OCI-LY7 (cell line): ENCODE results near the gene SARS2. TPM values are rescaled to one million over a fixed set of nuclear protein-coding genes. Genes with fewer than 3 reads are reported as not detected.
A peak's percentile ranks its signal among the peaks of the same experiment; 100 is the strongest.

ENCODE experiments used
- BruUV-seq: library from RNA; stranded (reverse); fragments of 400-500 nt; replicated peaks from 2 replicates; lab custom pipeline; 2021; lab: Mats Ljungman, UMichigan
- CTCF ChIA-PET: fragments of 300-600 bp; sonication (Branson Sonifier 250); formaldehyde crosslinking; loops from one replicate; lab custom pipeline; 2022; ENCODE audit warnings: antibody characterized with exemption; ENCODE audit not compliant: unreplicated experiment; lab: Charles Lee
- POLR2A ChIA-PET: fragments of 300-600 bp; sonication (Branson Sonifier 250); formaldehyde crosslinking; loops from one replicate; lab custom pipeline; 2022; ENCODE audit warnings: antibody characterized with exemption; lab: Charles Lee
- DNase-seq: peaks from one replicate; pipeline ENCODE4 v3.0.0-alpha.2; 2015; ENCODE audit warnings: low spot score
- H2AFZ ChIP-seq: fragments of 200-600 bp; sonication (generic), shearing (Covaris generic); 2 replicates; pipeline ENCODE4 v1.6.1; 2014; ENCODE audit warnings: mild to moderate bottlenecking, antibody characterized with exemption, low read length, moderate library complexity
- H3K27ac ChIP-seq: fragments of 200-600 bp; sonication (generic); 2 replicates; pipeline ENCODE4 v1.5.1; 2014; ENCODE audit warnings: mixed run types, low read depth, mild to moderate bottlenecking, moderate library complexity, low read length, inconsistent platforms; ENCODE audit not compliant: poor library complexity, severe bottlenecking
- H3K36me3 ChIP-seq: fragments of 200-600 bp; sonication (generic); 2 replicates; pipeline ENCODE4 v1.6.1; 2014; ENCODE audit warnings: mild to moderate bottlenecking, antibody characterized with exemption, low read length, moderate library complexity, mixed read lengths; ENCODE audit not compliant: insufficient read depth
- H3K4me1 ChIP-seq: fragments of 200-600 bp; sonication (generic); 2 replicates; pipeline ENCODE4 v1.5.1; 2014; ENCODE audit warnings: mild to moderate bottlenecking, low read length; ENCODE audit not compliant: insufficient read depth, poor library complexity, severe bottlenecking
- H3K4me2 ChIP-seq: fragments of 200-600 bp; sonication (generic); 2 replicates; pipeline ENCODE4 v1.6.1; 2014; ENCODE audit warnings: mild to moderate bottlenecking, low read length
- H3K4me3 ChIP-seq: fragments of 200-600 bp; sonication (generic); 2 replicates; pipeline ENCODE4 v1.5.1; 2014; ENCODE audit warnings: mild to moderate bottlenecking, low read depth, low read length; ENCODE audit not compliant: poor library complexity, severe bottlenecking
- H3K79me2 ChIP-seq: fragments of 200-600 bp; sonication (generic); 2 replicates; pipeline ENCODE4 v1.6.1; 2016; ENCODE audit warnings: low read depth, mild to moderate bottlenecking, low read length, moderate library complexity, mixed read lengths; ENCODE audit not compliant: insufficient read depth
- H3K9me2 ChIP-seq: fragments of 200-600 bp; sonication (generic); 2 replicates; pipeline ENCODE4 v1.6.1; 2016; ENCODE audit warnings: mild to moderate bottlenecking, low read length, mixed read lengths; ENCODE audit not compliant: insufficient read depth
- H3K9me3 ChIP-seq: fragments of 200-600 bp; sonication (generic); 2 replicates; pipeline ENCODE4 v1.6.1; 2014; ENCODE audit warnings: mild to moderate bottlenecking, mixed run types, low read length, mixed read lengths
- H4K20me1 ChIP-seq: fragments of 200-600 bp; sonication (generic); 2 replicates; pipeline ENCODE4 v1.6.1; 2014; ENCODE audit warnings: mild to moderate bottlenecking, antibody characterized with exemption, low read length, moderate library complexity, mixed read lengths; ENCODE audit not compliant: insufficient read depth
- CTCF ChIP-seq: fragments of 200-600 bp; sonication (generic); conservative IDR thresholded peaks from 2 replicates; pipeline ENCODE4 v1.5.1; 2014; ENCODE audit warnings: mild to moderate bottlenecking, antibody characterized with exemption, low read length, moderate library complexity, mixed read lengths
- EZH2phosphoT487 ChIP-seq: fragments of 200-600 bp; sonication (generic); IDR thresholded peaks from 2 replicates; pipeline ENCODE4 v1.6.1; 2018; ENCODE audit warnings: low read depth, borderline replicate concordance, mild to moderate bottlenecking, mixed run types, antibody characterized with exemption, low read length, moderate library complexity, mixed read lengths
- intact Hi-C: fragments of 100-400 bp; cut with micrococcal nuclease; formaldehyde crosslinking; loops from one replicate; pipeline ENCODE4 v1.10.0; 2022; ENCODE audit not compliant: unreplicated experiment
- total RNA-seq, 2 experiments: library from RNA; depleted of rRNA in 1 of 2; stranded (reverse); fragments of >200 nt in 1 of 2; shearing (Covaris generic) in 1 of 2; gene quantifications; 2 replicates each; pipeline ENCODE4 v1.2.3, GENCODE V29; 2014 to 2022

Gene SARS2
- total RNA-seq, 2 experiments from 2014 or later = 37.7 to 52.8 TPM

GRCh38 chr19:38880882-38881609 lies 49.5 kb downstream of the SARS2 start:
- no peak for DNase-seq
- Histone ChIP-seq H2AFZ (no peak overlapping the region), H3K27ac (no peak overlapping the region), H3K4me2 (no peak overlapping the region), H4K20me1 (no peaks in the 10 kb centered on the region), H3K4me1 (peaks cover 26% of the 10 kb centered on the region), H3K9me2 (no peaks in the 10 kb centered on the region), H3K36me3 (no peaks in the 10 kb centered on the region), H3K9me3 (no peaks in the 10 kb centered on the region), H3K4me3 (no peak overlapping the region), H3K79me2 (no peaks in the 10 kb centered on the region)
- no peak for TF ChIP-seq CTCF
- TF ChIP-seq EZH2phosphoT487 = no peak
- intact Hi-C loops = no loop called here
- ChIA-PET CTCF (no interaction called here), POLR2A (no interaction called here)
- BruUV-seq = no TSS peak

DNA sequence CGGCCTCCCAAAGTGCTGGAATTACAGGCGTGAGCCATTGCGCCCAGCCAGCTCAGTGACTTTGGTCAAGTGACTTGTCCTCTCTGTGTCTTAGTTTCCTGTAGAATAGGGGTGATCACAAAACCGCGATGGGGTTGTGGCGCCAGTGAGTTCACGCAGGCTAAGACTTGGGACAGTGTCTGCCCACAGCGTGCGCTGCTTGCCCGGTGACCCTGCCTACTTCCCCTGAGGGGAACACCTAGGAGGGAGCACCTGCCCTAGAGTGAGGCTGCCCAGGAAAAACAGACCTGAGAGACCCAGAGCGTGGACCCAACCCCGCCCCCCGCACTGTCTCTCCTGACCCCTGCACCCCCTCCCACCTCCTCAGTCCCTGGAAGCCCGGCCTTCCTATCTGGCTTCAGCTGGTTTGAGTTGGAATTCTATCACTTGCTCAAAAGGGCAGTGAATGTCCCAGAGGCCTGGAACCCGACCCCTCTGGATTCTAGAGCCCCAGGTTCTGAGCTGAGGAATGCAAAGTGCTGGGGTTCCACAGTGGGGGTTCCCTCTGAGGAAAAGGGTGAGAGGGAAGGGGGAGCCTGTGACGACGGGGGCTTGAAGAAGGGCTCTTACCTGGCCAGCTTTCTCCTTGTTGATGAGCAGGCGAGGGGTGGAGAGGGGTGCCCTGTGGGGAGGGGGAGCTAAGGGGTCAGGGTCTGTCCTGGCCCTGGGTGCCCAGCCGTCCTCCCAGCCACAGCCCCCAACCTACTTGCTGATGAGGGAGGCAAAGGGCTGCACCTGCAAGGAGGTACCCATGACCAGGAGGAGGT lies 50.3 kb downstream of the SARS2 start:
- Histone ChIP-seq H3K79me2 (no peaks in the 10 kb centered on the region), H3K27ac (no peak overlapping the region), H3K4me2 (no peak overlapping the region), H3K4me3 (no peak overlapping the region), H3K4me1 (peaks cover 26% of the 10 kb centered on the region), H3K36me3 (no peaks in the 10 kb centered on the region), H3K9me3 (no peaks in the 10 kb centered on the region), H2AFZ (no peak overlapping the region), H4K20me1 (no peaks in the 10 kb centered on the region), H3K9me2 (no peaks in the 10 kb centered on the region)
- POLR2A ChIA-PET = no interaction called here
- no peak for DNase-seq
- intact Hi-C loops = no loop called here
- BruUV-seq = no TSS peak
- CTCF ChIA-PET = no interaction called here
- TF ChIP-seq CTCF (no peak), EZH2phosphoT487 (no peak)

DNA sequence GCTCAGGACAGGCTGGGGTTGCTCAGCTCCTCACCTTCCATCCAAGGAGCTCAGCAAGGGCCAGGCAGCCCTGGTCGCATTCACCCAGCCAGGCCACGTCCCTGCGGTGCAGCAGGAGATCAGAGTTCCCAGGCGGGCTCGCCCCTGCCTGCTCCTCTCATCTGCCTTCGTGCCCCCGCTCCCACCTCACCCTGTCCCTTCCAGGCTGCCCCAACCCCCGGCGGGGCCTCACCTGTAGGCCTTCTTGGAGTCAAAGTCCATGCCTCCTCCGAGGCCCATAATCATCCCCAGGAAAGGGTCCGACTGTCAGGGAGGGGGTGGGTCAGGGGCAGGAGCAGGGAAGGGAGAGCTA lies 51.2 kb downstream of the SARS2 start:
- CTCF ChIA-PET = interaction anchor here (1.3 to 1.5 kb wide), 2 partner anchors 8 to 10 kb away, joined by 5 to 7 read pairs; no protein-coding TSS in a partner anchor
- POLR2A ChIA-PET = interaction anchor here (1.0 to 1.5 kb wide), 3 partner anchors 11 to 27 kb away, joined by 3 to 4 read pairs (median 3); no protein-coding TSS in a partner anchor
- no TSS peak for BruUV-seq
- Histone ChIP-seq H3K4me2 (peak overlapping the region; percentile 94), H4K20me1 (no peaks in the 10 kb centered on the region), H2AFZ (no peak overlapping the region), H3K27ac (peak overlapping the region; percentile 90), H3K4me1 (peaks cover 26% of the 10 kb centered on the region), H3K9me3 (no peaks in the 10 kb centered on the region), H3K9me2 (no peaks in the 10 kb centered on the region), H3K79me2 (no peaks in the 10 kb centered on the region), H3K4me3 (no peak overlapping the region), H3K36me3 (no peaks in the 10 kb centered on the region)
- intact Hi-C loops = no loop called here
- DNase-seq = no peak
- no peak for TF ChIP-seq CTCF
- TF ChIP-seq EZH2phosphoT487 = no peak
